ENCODE results near the gene DCBLD2. TPM values are rescaled to one million over a fixed set of nuclear protein-coding genes. Genes with fewer than 3 reads are reported as not detected.

Gene DCBLD2
- total RNA-seq, 4 donors from 2014 or later, result 9.8 to 23.7 (median 19.0) TPM

DNA sequence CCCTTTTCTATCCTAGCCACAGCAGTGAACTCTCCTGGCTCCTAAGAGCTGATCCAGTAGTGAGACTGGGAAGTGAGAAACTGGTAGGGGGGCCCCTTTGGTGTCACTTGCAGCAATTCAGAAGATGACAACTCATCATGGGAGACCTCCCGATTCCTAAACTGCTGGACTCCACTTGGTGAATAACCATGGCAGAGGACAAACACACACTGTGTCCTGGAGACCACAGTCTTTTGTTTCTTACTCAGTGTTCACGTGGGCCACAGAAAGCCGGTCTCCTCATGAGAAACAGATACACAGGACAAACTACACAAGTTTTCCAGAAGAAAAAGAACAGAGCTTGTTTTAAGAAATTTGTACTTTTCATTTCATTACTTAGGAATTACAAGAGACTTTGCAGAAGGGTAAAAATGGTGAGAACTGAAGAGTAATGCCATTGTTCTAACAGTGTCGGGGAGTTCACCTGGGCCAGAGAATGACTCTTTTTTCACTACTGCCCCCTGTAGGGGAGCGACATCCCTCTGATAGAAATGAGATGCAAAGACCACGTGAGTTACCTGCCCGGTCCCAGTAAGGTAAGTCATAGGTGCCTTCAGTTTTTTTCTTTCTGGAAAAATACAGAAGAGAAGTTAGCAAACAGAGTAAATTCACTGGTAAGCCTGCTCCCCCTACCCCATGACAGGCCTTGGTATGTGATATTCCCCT, 100.3 kb downstream of the DCBLD2 start:
- Histone ChIP-seq H3K27me3 (no peaks in the 10 kb centered on the region), H3K9me3 (no peaks in the 10 kb centered on the region), H3K4me1 (peaks cover 14% of the 10 kb centered on the region), H3K36me3 (peaks cover 23% of the 10 kb centered on the region), H3K27ac (no peak overlapping the region), H3K4me3 (no peak overlapping the region)
- DNase-seq (ENCODE audit: low spot score in 2 of 2), result no peak
- WGBS, result 87% methylated on average over 7 of the region's 7 CpGs
- TF ChIP-seq, protein P1, sequence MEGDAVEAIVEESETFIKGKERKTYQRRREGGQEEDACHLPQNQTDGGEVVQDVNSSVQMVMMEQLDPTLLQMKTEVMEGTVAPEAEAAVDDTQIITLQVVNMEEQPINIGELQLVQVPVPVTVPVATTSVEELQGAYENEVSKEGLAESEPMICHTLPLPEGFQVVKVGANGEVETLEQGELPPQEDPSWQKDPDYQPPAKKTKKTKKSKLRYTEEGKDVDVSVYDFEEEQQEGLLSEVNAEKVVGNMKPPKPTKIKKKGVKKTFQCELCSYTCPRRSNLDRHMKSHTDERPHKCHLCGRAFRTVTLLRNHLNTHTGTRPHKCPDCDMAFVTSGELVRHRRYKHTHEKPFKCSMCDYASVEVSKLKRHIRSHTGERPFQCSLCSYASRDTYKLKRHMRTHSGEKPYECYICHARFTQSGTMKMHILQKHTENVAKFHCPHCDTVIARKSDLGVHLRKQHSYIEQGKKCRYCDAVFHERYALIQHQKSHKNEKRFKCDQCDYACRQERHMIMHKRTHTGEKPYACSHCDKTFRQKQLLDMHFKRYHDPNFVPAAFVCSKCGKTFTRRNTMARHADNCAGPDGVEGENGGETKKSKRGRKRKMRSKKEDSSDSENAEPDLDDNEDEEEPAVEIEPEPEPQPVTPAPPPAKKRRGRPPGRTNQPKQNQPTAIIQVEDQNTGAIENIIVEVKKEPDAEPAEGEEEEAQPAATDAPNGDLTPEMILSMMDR (IDR thresholded peaks at IDR 0.05), result no peak
- TF ChIP-seq POLR2AphosphoS5 (IDR thresholded peaks at IDR 0.05), result no peak
- no peak for TF ChIP-seq EP300 (IDR thresholded peaks at IDR 0.05)
- no peak for TF ChIP-seq POLR2A (IDR thresholded peaks at IDR 0.05)

DNA sequence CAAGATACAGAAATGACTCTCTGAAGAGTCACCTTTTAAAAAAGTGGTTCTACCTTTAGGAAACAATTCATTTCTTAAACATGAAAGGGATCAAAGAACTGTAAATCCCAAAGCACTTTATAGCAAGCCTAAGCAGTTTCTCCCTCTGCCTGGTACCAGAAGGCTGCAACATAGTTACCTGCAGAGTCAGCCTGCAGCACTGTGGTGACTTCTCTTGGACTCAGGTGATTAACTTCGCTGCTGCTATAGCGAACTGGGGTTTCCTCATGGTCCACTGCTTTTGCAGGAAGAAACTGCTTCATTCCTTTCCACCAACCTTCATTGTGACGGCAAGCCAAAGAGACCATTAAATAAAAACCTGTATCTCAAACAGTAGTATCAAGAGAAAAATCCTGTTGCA, 101.1 kb downstream of the DCBLD2 start:
- Histone ChIP-seq H3K27me3 (no peaks in the 10 kb centered on the region), H3K27ac (no peak overlapping the region), H3K4me3 (no peak overlapping the region), H3K9me3 (no peaks in the 10 kb centered on the region), H3K36me3 (peaks cover 17% of the 10 kb centered on the region), H3K4me1 (peaks cover 9% of the 10 kb centered on the region)
- DNase-seq (ENCODE audit: low spot score in 2 of 2), result no peak
- 90% methylated on average over 3 of the region's 3 CpGs for WGBS
- TF ChIP-seq POLR2AphosphoS5 (IDR thresholded peaks at IDR 0.05) (no peak), EP300 (IDR thresholded peaks at IDR 0.05) (no peak), POLR2A (IDR thresholded peaks at IDR 0.05) (no peak)
- TF ChIP-seq, protein P1 (IDR thresholded peaks at IDR 0.05), result no peak

DNA sequence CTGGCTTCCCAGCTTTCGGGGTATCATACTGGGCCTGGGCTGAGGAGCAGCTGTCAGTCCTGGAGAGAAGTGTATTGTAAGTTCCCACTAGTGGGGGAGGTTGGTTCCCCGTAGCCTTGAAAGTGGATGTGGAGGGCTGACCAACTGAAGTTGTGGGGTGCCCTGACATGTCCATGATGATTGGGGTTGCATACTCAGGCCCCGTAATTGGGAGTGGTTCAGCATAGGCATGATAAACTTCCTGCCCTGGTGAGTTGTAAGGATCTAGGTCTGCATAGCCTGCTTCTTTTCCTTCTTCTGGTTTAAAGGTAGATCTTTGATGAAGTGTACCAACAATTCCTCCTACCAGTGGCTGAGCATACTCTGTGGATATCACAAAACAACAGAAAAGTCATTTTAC, 102.0 kb downstream of the DCBLD2 start:
- 72% methylated on average over 3 of the region's 3 CpGs for WGBS
- peaks cover 17% of the 10 kb centered on the region for H3K36me3 ChIP-seq
- no peak for DNase-seq (ENCODE audit: low spot score in 2 of 2)
- peaks cover 9% of the 10 kb centered on the region for H3K4me1 ChIP-seq
- H3K27me3 ChIP-seq, result no peaks in the 10 kb centered on the region
- no peak overlapping the region for H3K4me3 ChIP-seq
- no peak for TF ChIP-seq EP300 (IDR thresholded peaks at IDR 0.05)
- TF ChIP-seq, protein P1 (IDR thresholded peaks at IDR 0.05), result no peak
- no peak for TF ChIP-seq POLR2A (IDR thresholded peaks at IDR 0.05)
- no peak for TF ChIP-seq POLR2AphosphoS5 (IDR thresholded peaks at IDR 0.05)
- no peaks in the 10 kb centered on the region for H3K9me3 ChIP-seq
- H3K27ac ChIP-seq, result no peak overlapping the region

DNA sequence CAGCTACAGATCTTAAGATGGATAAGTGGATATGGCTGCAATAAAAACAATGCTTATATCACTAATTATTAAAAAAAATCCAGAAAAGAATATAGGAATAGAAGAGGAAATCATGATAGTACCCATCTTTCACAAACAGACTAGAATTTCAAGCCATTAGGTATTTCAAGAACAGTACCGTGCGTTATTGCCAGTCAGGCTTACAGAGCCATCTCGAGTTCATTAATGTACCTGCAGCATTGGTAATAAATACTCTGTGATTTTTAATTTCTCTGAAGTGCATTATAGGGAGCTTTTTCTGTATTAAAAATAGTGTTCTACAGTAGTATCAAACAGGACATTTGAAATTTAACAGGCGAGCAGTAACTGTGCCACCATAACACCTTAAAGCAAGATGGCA, 102.7 kb downstream of the DCBLD2 start:
- Histone ChIP-seq H3K27ac (no peak overlapping the region), H3K36me3 (peaks cover 17% of the 10 kb centered on the region), H3K9me3 (no peaks in the 10 kb centered on the region), H3K27me3 (no peaks in the 10 kb centered on the region), H3K4me1 (peaks cover 9% of the 10 kb centered on the region), H3K4me3 (no peak overlapping the region)
- no peak for DNase-seq (ENCODE audit: low spot score in 2 of 2)
- TF ChIP-seq POLR2AphosphoS5 (IDR thresholded peaks at IDR 0.05) (no peak), POLR2A (IDR thresholded peaks at IDR 0.05) (no peak), EP300 (IDR thresholded peaks at IDR 0.05) (no peak)
- TF ChIP-seq, protein P1 (IDR thresholded peaks at IDR 0.05), result no peak
- 80% methylated on average over 4 of the region's 4 CpGs for WGBS

DNA sequence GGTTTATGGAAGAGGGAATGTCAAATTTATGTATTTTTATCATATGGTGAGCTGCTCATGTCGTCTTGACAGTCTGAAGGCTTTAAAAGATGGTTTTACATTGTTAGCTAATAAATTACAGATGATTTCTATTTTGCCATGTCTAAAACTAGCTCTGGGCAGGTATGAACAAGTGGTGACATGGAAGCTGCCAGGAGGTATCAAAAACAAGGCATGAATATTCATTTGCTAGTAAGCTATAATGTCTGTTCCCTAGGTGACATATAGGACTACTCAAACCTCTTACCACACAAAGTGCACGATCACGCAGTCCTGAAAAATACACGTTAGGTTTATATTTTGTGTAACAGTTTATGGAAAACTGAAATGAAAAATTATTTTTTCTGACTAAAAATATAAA, 103.6 kb downstream of the DCBLD2 start:
- H3K9me3 ChIP-seq, result no peaks in the 10 kb centered on the region
- H3K27me3 ChIP-seq, result no peaks in the 10 kb centered on the region
- DNase-seq (ENCODE audit: low spot score in 2 of 2), result no peak
- H3K27ac ChIP-seq, result no peak overlapping the region
- 56% methylated on average over 4 of the region's 4 CpGs for WGBS
- H3K4me1 ChIP-seq, result peaks cover 9% of the 10 kb centered on the region
- TF ChIP-seq POLR2AphosphoS5 (IDR thresholded peaks at IDR 0.05) (no peak), POLR2A (IDR thresholded peaks at IDR 0.05) (no peak), EP300 (IDR thresholded peaks at IDR 0.05) (no peak)
- TF ChIP-seq, protein P1 (IDR thresholded peaks at IDR 0.05), result no peak
- H3K36me3 ChIP-seq, result peaks cover 17% of the 10 kb centered on the region
- no peak overlapping the region for H3K4me3 ChIP-seq

All from suprapubic skin (tissue), 4 donors.